H9 (cell line): Measurements from ENCODE around the gene CREG1. TPM values are rescaled to one million over a fixed set of nuclear protein-coding genes. Genes with fewer than 3 reads are reported as not detected.

Experiments used
- DNase-seq: peaks from one replicate; pipeline ENCODE4 v3.0.0-alpha.2; 2017
- H2AFZ ChIP-seq: one replicate; pipeline ENCODE4 v1.6.1; 2013; ENCODE audit warnings: mild to moderate bottlenecking, low read length, control low read depth, moderate library complexity
- H2AK5ac ChIP-seq: 2 replicates; pipeline ENCODE4 v1.6.1; 2013; ENCODE audit warnings: low read length, control low read depth, mixed read lengths; ENCODE audit not compliant: insufficient read length
- H2BK120ac ChIP-seq: one replicate; pipeline ENCODE4 v1.6.1; 2013; ENCODE audit warnings: low read depth, mild to moderate bottlenecking, low read length, control low read depth, inconsistent platforms; ENCODE audit not compliant: poor library complexity, severe bottlenecking
- H2BK12ac ChIP-seq: 2 replicates; pipeline ENCODE4 v1.6.1; 2013; ENCODE audit warnings: low read length, control low read depth, mixed read lengths, low read depth; ENCODE audit not compliant: insufficient read length
- H2BK15ac ChIP-seq: 2 replicates; pipeline ENCODE4 v1.6.1; 2013; ENCODE audit warnings: low read depth, low read length, control low read depth
- H2BK20ac ChIP-seq: one replicate; pipeline ENCODE4 v1.6.1; 2013; ENCODE audit warnings: low read depth, mild to moderate bottlenecking, low read length, control low read depth, inconsistent platforms; ENCODE audit not compliant: poor library complexity, severe bottlenecking
- H2BK5ac ChIP-seq: 2 replicates; pipeline ENCODE4 v1.6.1; 2013; ENCODE audit warnings: low read length, control low read depth, mixed read lengths; ENCODE audit not compliant: insufficient read length
- H3K14ac ChIP-seq: 2 replicates; pipeline ENCODE4 v1.6.1; 2013; ENCODE audit warnings: low read length, control low read depth; ENCODE audit not compliant: insufficient read depth
- H3K18ac ChIP-seq: 2 replicates; pipeline ENCODE4 v1.6.1; 2013; ENCODE audit warnings: low read depth, mild to moderate bottlenecking, mixed read lengths, low read length, control low read depth; ENCODE audit not compliant: insufficient read length
- H3K23ac ChIP-seq: 2 replicates; pipeline ENCODE4 v1.6.1; 2013; ENCODE audit warnings: low read length, control low read depth, mixed read lengths, low read depth; ENCODE audit not compliant: insufficient read length
- H3K23me2 ChIP-seq: 2 replicates; pipeline ENCODE4 v1.6.1; 2013; ENCODE audit warnings: low read depth, mild to moderate bottlenecking, mixed read lengths, low read length, control low read depth; ENCODE audit not compliant: insufficient read length, poor library complexity, severe bottlenecking
- H3K27ac ChIP-seq: 2 replicates; pipeline ENCODE4 v1.5.1; 2013; ENCODE audit warnings: low read length, control low read depth, mixed read lengths, low read depth; ENCODE audit not compliant: insufficient read length
- H3K27me3 ChIP-seq: 2 replicates; pipeline ENCODE4 v1.6.1; 2013; ENCODE audit warnings: low read length, control low read depth, inconsistent platforms; ENCODE audit not compliant: insufficient read depth
- H3K4ac ChIP-seq: 2 replicates; pipeline ENCODE4 v1.6.1; 2013; ENCODE audit warnings: low read depth, mild to moderate bottlenecking, control low read depth, inconsistent platforms, low read length, moderate library complexity
- H3K4me1 ChIP-seq: 2 replicates; pipeline ENCODE4 v1.6.1; 2013; ENCODE audit warnings: low read length, control low read depth, inconsistent platforms; ENCODE audit not compliant: insufficient read depth
- H3K4me2 ChIP-seq: 2 replicates; pipeline ENCODE4 v1.6.1; 2013; ENCODE audit warnings: low read length, control low read depth, mixed read lengths; ENCODE audit not compliant: insufficient read length, insufficient read depth
- H3K56ac ChIP-seq: 2 replicates; pipeline ENCODE4 v1.6.1; 2013; ENCODE audit warnings: low read depth, mild to moderate bottlenecking, mixed read lengths, low read length, control low read depth; ENCODE audit not compliant: insufficient read length
- H3K79me1 ChIP-seq: 2 replicates; pipeline ENCODE4 v1.6.1; 2013; ENCODE audit warnings: low read depth, mild to moderate bottlenecking, moderate library complexity, low read length, control low read depth, inconsistent platforms; ENCODE audit not compliant: insufficient read depth, poor library complexity, severe bottlenecking
- H3K79me2 ChIP-seq: 2 replicates; pipeline ENCODE4 v1.6.1; 2013; ENCODE audit warnings: low read length, control low read depth, inconsistent platforms; ENCODE audit not compliant: insufficient read depth
- H3K9ac ChIP-seq: 2 replicates; pipeline ENCODE4 v1.6.1; 2013; ENCODE audit warnings: low read length, control low read depth, mixed read lengths; ENCODE audit not compliant: insufficient read length; ENCODE audit errors: extremely low read depth
- H3K9me3 ChIP-seq: one replicate; pipeline ENCODE4 v1.6.1; 2013; ENCODE audit warnings: low read depth, low read length, inconsistent platforms; ENCODE audit not compliant: control insufficient read depth
- H3T11ph ChIP-seq: one replicate; pipeline ENCODE4 v1.6.1; 2013; ENCODE audit warnings: mild to moderate bottlenecking, low read length, control low read depth, inconsistent platforms
- H4K20me1 ChIP-seq: one replicate; pipeline ENCODE4 v1.6.1; 2013; ENCODE audit not compliant: control insufficient read depth, insufficient read length, insufficient read depth
- H4K5ac ChIP-seq: 2 replicates; pipeline ENCODE4 v1.6.1; 2013; ENCODE audit warnings: low read depth, mild to moderate bottlenecking, mixed read lengths, low read length, control low read depth; ENCODE audit not compliant: insufficient read length
- H4K8ac ChIP-seq: replicated peaks from 2 replicates; pipeline ENCODE4 v1.6.1; 2013; ENCODE audit warnings: low read length, control low read depth, mixed read lengths, low read depth; ENCODE audit not compliant: insufficient read length
- H4K91ac ChIP-seq: 2 replicates; pipeline ENCODE4 v1.6.1; 2013; ENCODE audit warnings: low read depth, mild to moderate bottlenecking, moderate library complexity, mixed read lengths, low read length, control low read depth; ENCODE audit not compliant: insufficient read length
- H3K27ac Mint-ChIP-seq, 3 experiments: 2 replicates in 2 of 3; 3 replicates in 1 of 3; pipeline ENCODE4 v1.8.0; 2020 to 2021; ENCODE audit warnings: mixed read lengths in 3 of 3, mild to moderate bottlenecking in 1 of 3, moderate library complexity in 1 of 3
- H3K27me3 Mint-ChIP-seq: 2 replicates; pipeline ENCODE4 v1.8.0; 2021; ENCODE audit warnings: low read depth, mild to moderate bottlenecking, moderate library complexity, mixed read lengths
- H3K36me3 Mint-ChIP-seq, 3 experiments: 2 replicates in 2 of 3; 3 replicates in 1 of 3; pipeline ENCODE4 v1.8.0; 2020 to 2021; ENCODE audit warnings: low read depth in 3 of 3, mixed read lengths in 3 of 3; ENCODE audit not compliant: insufficient read depth in 1 of 3
- H3K4me1 Mint-ChIP-seq, 2 experiments: 2 replicates each; pipeline ENCODE4 v1.8.0; 2020; ENCODE audit warnings: mixed read lengths in 2 of 2
- H3K4me3 Mint-ChIP-seq, 2 experiments: 2 replicates in 1 of 2; 3 replicates in 1 of 2; pipeline ENCODE4 v1.8.0; 2020 to 2021; ENCODE audit warnings: mild to moderate bottlenecking in 2 of 2, mixed read lengths in 2 of 2, moderate library complexity in 1 of 2
- H3K9me3 Mint-ChIP-seq, 2 experiments: 2 replicates in 1 of 2; 3 replicates in 1 of 2; pipeline ENCODE4 v1.8.0; 2020; ENCODE audit warnings: mild to moderate bottlenecking in 2 of 2, mixed read lengths in 2 of 2, moderate library complexity in 1 of 2
- CTCF ChIP-seq: fragments of 200-600 bp; sonication (generic); conservative IDR thresholded peaks from 3 replicates; pipeline ENCODE4 v1.8.0; 2021; ENCODE audit warnings: antibody characterized with exemption, mild to moderate bottlenecking
- WGBS: extraction: QIAGEN DNeasy Blood & Tissue Kit; methylation state at CpG from one replicate; pipeline ENCODE4 v1.1.7; 2013; ENCODE audit warnings: missing lambda C conversion rate, low lambda C conversion rate, mixed read lengths; ENCODE audit not compliant: insufficient read length; ENCODE audit errors: extremely low coverage; 5-methylcytosine and 5-hydroxymethylcytosine counted together
- total RNA-seq: library from RNA; stranded (reverse); gene quantifications from 2 replicates; pipeline ENCODE4 v1.2.1, GENCODE V29; 2021

The CREG1 gene
- total RNA-seq, 1 experiment from 2014 or later: 19.8 TPM

GRCh38 chr1:167546935-167547334, 6.6 kb downstream of the CREG1 start:
- Mint-ChIP-seq H3K9me3 (no peaks in the 10 kb centered on the region), H3K4me1 (peaks cover 3 to 10% of the 10 kb centered on the region in 2 experiments; a peak in 3 of 4 replicates), H3K4me3 (no peak overlapping the region), H3K27ac (no peak overlapping the region; a peak in 1 of 7 replicates), H3K27me3 (no peaks in the 10 kb centered on the region), H3K36me3 (peaks cover 7 to 15% (median 12%) of the 10 kb centered on the region in 3 experiments; a peak in 6 of 7 replicates)
- no peak overlapping the region for H4K91ac ChIP-seq
- H3K4ac ChIP-seq: no peak overlapping the region
- no peak for DNase-seq
- no peaks in the 10 kb centered on the region for H3K27me3 ChIP-seq
- no peak overlapping the region for H3K27ac ChIP-seq
- no peak overlapping the region for H3K4me2 ChIP-seq
- TF ChIP-seq CTCF: no peak
- H3K23ac ChIP-seq: no peak overlapping the region
- no peak overlapping the region for H2BK15ac ChIP-seq
- no peak overlapping the region for H2BK20ac ChIP-seq
- no CpG with 5 or more reads among the region's 1 CpG for WGBS
- no peak overlapping the region for H2AFZ ChIP-seq
- no peak overlapping the region for H3K18ac ChIP-seq
- H3K23me2 ChIP-seq: no peaks in the 10 kb centered on the region
- no peak overlapping the region for H3K14ac ChIP-seq
- H3K79me1 ChIP-seq: no peaks in the 10 kb centered on the region
- no peak overlapping the region for H2BK12ac ChIP-seq
- no peaks in the 10 kb centered on the region for H3K79me2 ChIP-seq
- no peak overlapping the region for H2BK5ac ChIP-seq
- H3K9me3 ChIP-seq: no peaks in the 10 kb centered on the region
- no peak overlapping the region for H2BK120ac ChIP-seq
- no peak overlapping the region for H4K8ac ChIP-seq
- no peak overlapping the region for H3T11ph ChIP-seq
- H3K56ac ChIP-seq: no peak overlapping the region
- no peak overlapping the region for H3K9ac ChIP-seq
- no peak overlapping the region for H4K5ac ChIP-seq
- H4K20me1 ChIP-seq: no peaks in the 10 kb centered on the region
- no peak overlapping the region for H2AK5ac ChIP-seq
- H3K4me1 ChIP-seq: no peaks in the 10 kb centered on the region
